WTC11 (cell line): ENCODE data around the gene CRYBB1. TPM values are rescaled to one million over a fixed set of nuclear protein-coding genes. Genes with fewer than 3 reads are reported as not detected.

Experiments used
- ATAC-seq: fragments of 200-7000 bp; cut with Tn5 transposase; 2 replicates; pipeline ENCODE4 v1.10.0; 2021; ENCODE audit warnings: mild to moderate bottlenecking, moderate library complexity
- CTCF ChIA-PET: fragments of 300-600 bp; sonication (Branson Sonifier 250); formaldehyde crosslinking; loops from one replicate; lab custom pipeline; 2021; ENCODE audit warnings: antibody characterized with exemption; lab: Charles Lee
- POLR2A ChIA-PET: fragments of 350-600 bp; sonication (Branson Sonifier 250); formaldehyde crosslinking; loops from one replicate; lab custom pipeline; 2021; ENCODE audit warnings: antibody characterized with exemption; lab: Charles Lee
- DNase-seq: peaks from one replicate; pipeline ENCODE4 v3.0.0; 2021; ENCODE audit warnings: low spot score
- H3K27ac Mint-ChIP-seq: 2 replicates; pipeline ENCODE4 v1.8.0; 2021; ENCODE audit warnings: mixed read lengths
- H3K27me3 Mint-ChIP-seq: 2 replicates; pipeline ENCODE4 v1.8.0; 2021; ENCODE audit warnings: low read depth, mild to moderate bottlenecking, moderate library complexity, mixed read lengths
- H3K36me3 Mint-ChIP-seq: 2 replicates; pipeline ENCODE4 v1.8.0; 2021; ENCODE audit warnings: mixed read lengths
- H3K4me1 Mint-ChIP-seq: 2 replicates; pipeline ENCODE4 v1.8.0; 2022; ENCODE audit warnings: mixed read lengths
- H3K4me3 Mint-ChIP-seq: 2 replicates; pipeline ENCODE4 v1.8.0; 2021; ENCODE audit warnings: mild to moderate bottlenecking, moderate library complexity, mixed read lengths
- H3K9me3 Mint-ChIP-seq: 2 replicates; pipeline ENCODE4 v1.8.0; 2021; ENCODE audit warnings: mixed read lengths
- CREM ChIP-seq: sonication (generic); formaldehyde crosslinking; IDR thresholded peaks from 2 replicates; pipeline ENCODE4 v1.8.1; 2022; ENCODE audit warnings: mild to moderate bottlenecking, missing genetic modification reagents, moderate library complexity
- ETV6 ChIP-seq: sonication (generic); formaldehyde crosslinking; IDR thresholded peaks from 2 replicates; pipeline ENCODE4 v1.8.1; 2022; ENCODE audit warnings: mild to moderate bottlenecking, missing genetic modification reagents
- FOXJ3 ChIP-seq: sonication (generic); formaldehyde crosslinking; IDR thresholded peaks from 2 replicates; pipeline ENCODE4 v1.9.0; 2021; ENCODE audit warnings: missing genetic modification reagents, mild to moderate bottlenecking, borderline replicate concordance
- FOXK1 ChIP-seq: sonication (generic); formaldehyde crosslinking; IDR thresholded peaks from 2 replicates; pipeline ENCODE4 v1.8.0; 2022; ENCODE audit warnings: mild to moderate bottlenecking, moderate library complexity, missing genetic modification reagents
- GRHL2 ChIP-seq: fragments of 250-450 bp; sonication (Bioruptor Pico); IDR thresholded peaks from 2 replicates; pipeline ENCODE4 v1.8.0; 2022; ENCODE audit warnings: mild to moderate bottlenecking, moderate library complexity; ENCODE audit not compliant: insufficient replicate concordance, severe bottlenecking
- GTF2I ChIP-seq: fragments of 250-450 bp; sonication (Bioruptor Pico); conservative IDR thresholded peaks from 2 replicates; pipeline ENCODE4 v1.4.0; 2021; ENCODE audit warnings: mild to moderate bottlenecking
- NFE2L1 ChIP-seq: sonication (generic); formaldehyde crosslinking; IDR thresholded peaks from 2 replicates; pipeline ENCODE4 v1.8.1; 2023; ENCODE audit warnings: missing genetic modification reagents
- NR1H2 ChIP-seq: sonication (generic); formaldehyde crosslinking; IDR thresholded peaks from 2 replicates; pipeline ENCODE4 v1.9.0; 2021; ENCODE audit warnings: mild to moderate bottlenecking, moderate library complexity, missing genetic modification reagents
- NR2C2 ChIP-seq: sonication (generic); formaldehyde crosslinking; IDR thresholded peaks from 2 replicates; pipeline ENCODE4 v1.8.0; 2022; ENCODE audit warnings: mild to moderate bottlenecking, missing genetic modification reagents
- PRRX2 ChIP-seq: fragments of 250-450 bp; sonication (Bioruptor Pico); IDR thresholded peaks from 2 replicates; pipeline ENCODE4 v1.8.0; 2021; ENCODE audit warnings: mild to moderate bottlenecking
- RELA ChIP-seq: sonication (generic); formaldehyde crosslinking; IDR thresholded peaks from 2 replicates; pipeline ENCODE4 v1.8.1; 2022; ENCODE audit warnings: missing genetic modification reagents, mild to moderate bottlenecking, borderline replicate concordance
- SMAD3 ChIP-seq: sonication (generic); formaldehyde crosslinking; IDR thresholded peaks from 2 replicates; pipeline ENCODE4 v1.8.0; 2022; ENCODE audit warnings: missing genetic modification reagents, mild to moderate bottlenecking, borderline replicate concordance
- ZNF263 ChIP-seq: sonication (generic); formaldehyde crosslinking; IDR thresholded peaks from 2 replicates; pipeline ENCODE4 v1.8.1; 2022; ENCODE audit warnings: low read depth, mild to moderate bottlenecking, moderate library complexity, missing genetic modification reagents
- ZNF317 ChIP-seq: sonication (generic); formaldehyde crosslinking; IDR thresholded peaks from 2 replicates; pipeline ENCODE4 v1.8.1; 2023; ENCODE audit warnings: low read depth, mild to moderate bottlenecking, moderate library complexity, missing genetic modification reagents, borderline replicate concordance
- ZNF396 ChIP-seq: fragments of 250-450 bp; sonication (Bioruptor Pico); IDR thresholded peaks from 2 replicates; pipeline ENCODE4 v1.8.0; 2021; ENCODE audit warnings: mild to moderate bottlenecking, moderate library complexity, borderline replicate concordance
- ZNF423 ChIP-seq: fragments of 250-450 bp; sonication (Bioruptor Pico); IDR thresholded peaks from 2 replicates; pipeline ENCODE4 v2.1.2; 2022; ENCODE audit warnings: mild to moderate bottlenecking, moderate library complexity
- total RNA-seq: library from RNA; stranded (reverse); gene quantifications from 3 replicates; pipeline ENCODE4 v1.2.3, GENCODE V29; 2021
- TF ChIP-seq, protein P1 (sequence below): sonication (generic); formaldehyde crosslinking; IDR thresholded peaks from 2 replicates; pipeline ENCODE4 v1.8.1; 2022; ENCODE audit warnings: missing genetic modification reagents, borderline replicate concordance
- TF ChIP-seq, protein P2 (sequence below): sonication (generic); formaldehyde crosslinking; IDR thresholded peaks from 2 replicates; pipeline ENCODE4 v1.8.0; 2022; ENCODE audit warnings: mild to moderate bottlenecking, missing genetic modification reagents
- TF ChIP-seq, protein P3 (sequence below): fragments of 250-450 bp; sonication (Bioruptor Pico); IDR thresholded peaks from 2 replicates; pipeline ENCODE4 v1.9.0; 2021; ENCODE audit warnings: mild to moderate bottlenecking
- TF ChIP-seq, protein P4 (sequence below): fragments of 250-450 bp; sonication (Bioruptor Pico); IDR thresholded peaks from 2 replicates; pipeline ENCODE4 v1.8.0; 2021; ENCODE audit warnings: mild to moderate bottlenecking
- TF ChIP-seq, protein P5 (sequence below): sonication (generic); formaldehyde crosslinking; IDR thresholded peaks from 2 replicates; pipeline ENCODE4 v1.8.0; 2022; ENCODE audit warnings: missing genetic modification reagents

Gene CRYBB1
- total RNA-seq, 1 experiment from 2014 or later: 4.0 TPM

DNA sequence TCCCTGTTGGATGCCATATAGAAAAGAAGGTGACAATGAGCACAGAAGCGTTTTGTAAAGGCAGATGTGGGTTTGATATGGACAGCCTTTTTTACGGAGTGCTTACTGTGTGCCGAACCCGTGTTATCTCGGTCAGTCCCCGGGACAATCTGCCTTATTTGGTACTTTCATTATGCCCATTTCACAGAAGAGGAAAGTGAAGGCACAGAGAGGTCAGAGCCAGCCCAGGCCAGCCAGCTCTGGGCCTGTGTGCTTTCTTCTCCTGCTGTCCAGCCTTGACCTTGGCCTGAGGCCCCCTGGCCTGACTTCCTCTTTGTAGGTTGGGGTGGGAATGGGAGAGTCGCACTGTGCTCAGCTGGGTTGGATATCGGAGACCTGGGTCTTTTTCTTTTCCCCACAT is 628 bp upstream of the CRYBB1 start:
- CTCF ChIA-PET: no interaction called here
- H3K27me3 Mint-ChIP-seq: peaks cover 38% of the 10 kb centered on the region
- no peaks in the 10 kb centered on the region for H3K36me3 Mint-ChIP-seq

DNA sequence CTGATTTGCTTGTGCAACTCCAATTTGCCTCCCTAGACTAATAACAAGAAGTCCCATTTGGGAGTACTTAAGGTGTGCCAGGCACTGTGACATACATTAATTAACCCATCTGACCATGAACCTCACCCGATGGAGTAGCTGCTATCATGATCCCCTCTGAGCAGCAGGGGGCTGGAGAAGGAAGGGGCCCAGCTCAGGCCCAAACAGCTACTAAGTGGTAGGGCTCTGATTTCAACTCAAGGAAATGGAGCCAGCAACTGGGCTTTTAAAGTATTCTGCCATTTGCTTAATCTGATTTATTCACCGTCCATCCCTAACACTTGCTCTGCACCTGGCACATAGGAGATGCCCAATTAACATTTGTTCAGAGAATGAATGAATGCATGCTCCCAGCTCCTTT is 1.2 kb downstream of the CRYBB1 start:
- ChIA-PET POLR2A (interaction anchor here (1.1 kb wide), 1 partner anchor 9 kb away, joined by 3 read pairs; no protein-coding TSS in a partner anchor), CTCF (interaction anchor here (0.9 to 1.1 kb wide), 2 partner anchors 9 to 113 kb away, joined by 3 read pairs; no protein-coding TSS in a partner anchor)
- H3K4me1 Mint-ChIP-seq: peaks cover 74% of the 10 kb centered on the region
- DNase-seq (no peak), ATAC-seq (no peak)
- no peaks in the 10 kb centered on the region for H3K36me3 Mint-ChIP-seq
- H3K27ac Mint-ChIP-seq: no peak overlapping the region
- peak overlapping the region; percentile 4; the same call in 1 of the 2 replicates for H3K4me3 Mint-ChIP-seq
- peaks cover 56% of the 10 kb centered on the region for H3K27me3 Mint-ChIP-seq
- TF ChIP-seq, protein P1, sequence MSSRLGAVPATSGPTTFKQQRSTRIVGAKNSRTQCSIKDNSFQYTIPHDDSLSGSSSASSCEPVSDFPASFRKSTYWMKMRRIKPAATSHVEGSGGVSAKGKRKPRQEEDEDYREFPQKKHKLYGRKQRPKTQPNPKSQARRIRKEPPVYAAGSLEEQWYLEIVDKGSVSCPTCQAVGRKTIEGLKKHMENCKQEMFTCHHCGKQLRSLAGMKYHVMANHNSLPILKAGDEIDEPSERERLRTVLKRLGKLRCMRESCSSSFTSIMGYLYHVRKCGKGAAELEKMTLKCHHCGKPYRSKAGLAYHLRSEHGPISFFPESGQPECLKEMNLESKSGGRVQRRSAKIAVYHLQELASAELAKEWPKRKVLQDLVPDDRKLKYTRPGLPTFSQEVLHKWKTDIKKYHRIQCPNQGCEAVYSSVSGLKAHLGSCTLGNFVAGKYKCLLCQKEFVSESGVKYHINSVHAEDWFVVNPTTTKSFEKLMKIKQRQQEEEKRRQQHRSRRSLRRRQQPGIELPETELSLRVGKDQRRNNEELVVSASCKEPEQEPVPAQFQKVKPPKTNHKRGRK: no peak
- TF ChIP-seq, protein P2, sequence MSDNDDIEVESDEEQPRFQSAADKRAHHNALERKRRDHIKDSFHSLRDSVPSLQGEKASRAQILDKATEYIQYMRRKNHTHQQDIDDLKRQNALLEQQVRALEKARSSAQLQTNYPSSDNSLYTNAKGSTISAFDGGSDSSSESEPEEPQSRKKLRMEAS (CRISPR knock-in tag): no peak
- TF ChIP-seq ZNF396 (CRISPR knock-in tag) (no peak), GRHL2 (no peak), SMAD3 (CRISPR knock-in tag) (no peak), ZNF423 (CRISPR knock-in tag) (no peak), NR2C2 (CRISPR knock-in tag) (no peak), ZNF263 (no peak), FOXJ3 (no peak), ZNF317 (CRISPR knock-in tag) (no peak), PRRX2 (CRISPR knock-in tag) (no peak), ETV6 (CRISPR knock-in tag) (no peak), NR1H2 (CRISPR knock-in tag) (no peak), NFE2L1 (CRISPR knock-in tag) (no peak), RELA (CRISPR knock-in tag) (no peak), CREM (no peak)
- TF ChIP-seq, protein P3, sequence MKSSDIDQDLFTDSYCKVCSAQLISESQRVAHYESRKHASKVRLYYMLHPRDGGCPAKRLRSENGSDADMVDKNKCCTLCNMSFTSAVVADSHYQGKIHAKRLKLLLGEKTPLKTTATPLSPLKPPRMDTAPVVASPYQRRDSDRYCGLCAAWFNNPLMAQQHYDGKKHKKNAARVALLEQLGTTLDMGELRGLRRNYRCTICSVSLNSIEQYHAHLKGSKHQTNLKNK (CRISPR knock-in tag): no peak
- TF ChIP-seq, protein P4, sequence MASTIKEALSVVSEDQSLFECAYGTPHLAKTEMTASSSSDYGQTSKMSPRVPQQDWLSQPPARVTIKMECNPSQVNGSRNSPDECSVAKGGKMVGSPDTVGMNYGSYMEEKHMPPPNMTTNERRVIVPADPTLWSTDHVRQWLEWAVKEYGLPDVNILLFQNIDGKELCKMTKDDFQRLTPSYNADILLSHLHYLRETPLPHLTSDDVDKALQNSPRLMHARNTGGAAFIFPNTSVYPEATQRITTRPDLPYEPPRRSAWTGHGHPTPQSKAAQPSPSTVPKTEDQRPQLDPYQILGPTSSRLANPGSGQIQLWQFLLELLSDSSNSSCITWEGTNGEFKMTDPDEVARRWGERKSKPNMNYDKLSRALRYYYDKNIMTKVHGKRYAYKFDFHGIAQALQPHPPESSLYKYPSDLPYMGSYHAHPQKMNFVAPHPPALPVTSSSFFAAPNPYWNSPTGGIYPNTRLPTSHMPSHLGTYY (CRISPR knock-in tag): no peak
- TF ChIP-seq, protein P5, sequence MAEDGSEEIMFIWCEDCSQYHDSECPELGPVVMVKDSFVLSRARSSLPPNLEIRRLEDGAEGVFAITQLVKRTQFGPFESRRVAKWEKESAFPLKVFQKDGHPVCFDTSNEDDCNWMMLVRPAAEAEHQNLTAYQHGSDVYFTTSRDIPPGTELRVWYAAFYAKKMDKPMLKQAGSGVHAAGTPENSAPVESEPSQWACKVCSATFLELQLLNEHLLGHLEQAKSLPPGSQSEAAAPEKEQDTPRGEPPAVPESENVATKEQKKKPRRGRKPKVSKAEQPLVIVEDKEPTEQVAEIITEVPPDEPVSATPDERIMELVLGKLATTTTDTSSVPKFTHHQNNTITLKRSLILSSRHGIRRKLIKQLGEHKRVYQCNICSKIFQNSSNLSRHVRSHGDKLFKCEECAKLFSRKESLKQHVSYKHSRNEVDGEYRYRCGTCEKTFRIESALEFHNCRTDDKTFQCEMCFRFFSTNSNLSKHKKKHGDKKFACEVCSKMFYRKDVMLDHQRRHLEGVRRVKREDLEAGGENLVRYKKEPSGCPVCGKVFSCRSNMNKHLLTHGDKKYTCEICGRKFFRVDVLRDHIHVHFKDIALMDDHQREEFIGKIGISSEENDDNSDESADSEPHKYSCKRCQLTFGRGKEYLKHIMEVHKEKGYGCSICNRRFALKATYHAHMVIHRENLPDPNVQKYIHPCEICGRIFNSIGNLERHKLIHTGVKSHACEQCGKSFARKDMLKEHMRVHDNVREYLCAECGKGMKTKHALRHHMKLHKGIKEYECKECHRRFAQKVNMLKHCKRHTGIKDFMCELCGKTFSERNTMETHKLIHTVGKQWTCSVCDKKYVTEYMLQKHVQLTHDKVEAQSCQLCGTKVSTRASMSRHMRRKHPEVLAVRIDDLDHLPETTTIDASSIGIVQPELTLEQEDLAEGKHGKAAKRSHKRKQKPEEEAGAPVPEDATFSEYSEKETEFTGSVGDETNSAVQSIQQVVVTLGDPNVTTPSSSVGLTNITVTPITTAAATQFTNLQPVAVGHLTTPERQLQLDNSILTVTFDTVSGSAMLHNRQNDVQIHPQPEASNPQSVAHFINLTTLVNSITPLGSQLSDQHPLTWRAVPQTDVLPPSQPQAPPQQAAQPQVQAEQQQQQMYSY (CRISPR knock-in tag): no peak
- TF ChIP-seq, all 79 proteins: peak for 0
- H3K9me3 Mint-ChIP-seq: no peaks in the 10 kb centered on the region

More for the DNA sequence above, 628 bp upstream of the CRYBB1 start:
- DNase-seq: no peak
- TF ChIP-seq GTF2I (peak; percentile 58; the same call in 1 of the 2 replicates), FOXK1 (CRISPR knock-in tag) (no peak)
- H3K9me3 Mint-ChIP-seq: no peaks in the 10 kb centered on the region
- no peak overlapping the region for H3K27ac Mint-ChIP-seq
- peaks cover 58% of the 10 kb centered on the region for H3K4me1 Mint-ChIP-seq
- POLR2A ChIA-PET: interaction anchor here (0.9 kb wide), 1 partner anchor 29 kb away, joined by 4 read pairs; no protein-coding TSS in a partner anchor
- ATAC-seq: no peak
- H3K4me3 Mint-ChIP-seq: no peak overlapping the region
